Upper lobe of left lung (tissue), 6 donors: ENCODE results near the gene ITGB7. TPM values are rescaled to one million over a fixed set of nuclear protein-coding genes. Genes with fewer than 3 reads are reported as not detected.

ENCODE experiments used
- ATAC-seq, 2 donors: fragments of 200-7000 bp; cut with Tn5 transposase; one replicate each; pipeline ENCODE4 v1.9.1; 2022; ENCODE audit warnings: mild to moderate bottlenecking in 2 of 2, moderate library complexity in 2 of 2; ENCODE audit not compliant: low FRiP score in 2 of 2
- DNase-seq, 2 donors: peaks; one replicate each; pipeline ENCODE4 v3.0.0-alpha.2; 2019 to 2020
- H3K27ac ChIP-seq, 4 donors: fragments of 200-600 bp; sonication (generic); one replicate each; pipeline ENCODE4 v1.5.1; 2016 to 2019
- H3K27me3 ChIP-seq, 4 donors: fragments of 200-600 bp; sonication (generic); one replicate each; pipeline ENCODE4 v1.5.1; 2017 to 2019
- H3K36me3 ChIP-seq, 4 donors: fragments of 200-600 bp; sonication (generic); one replicate each; pipeline ENCODE4 v1.5.1; 2016 to 2019
- H3K4me1 ChIP-seq, 4 donors: fragments of 200-600 bp; sonication (generic); one replicate each; pipeline ENCODE4 v1.5.1; 2018 to 2019
- H3K4me3 ChIP-seq, 4 donors: fragments of 200-600 bp; sonication (generic); one replicate each; pipeline ENCODE4 v1.5.1; 2017 to 2019; ENCODE audit warnings: mild to moderate bottlenecking in 2 of 4, moderate library complexity in 1 of 4
- H3K9me3 ChIP-seq, 4 donors: fragments of 200-600 bp; sonication (generic); one replicate each; pipeline ENCODE4 v1.5.1; 2018 to 2019
- EP300 ChIP-seq, 4 donors: sonication (generic); formaldehyde crosslinking; IDR thresholded peaks; one replicate each; pipeline ENCODE4 v1.5.1; 2017; ENCODE audit warnings: antibody characterized with exemption in 4 of 4, control low read depth in 2 of 4
- POLR2A ChIP-seq, 4 donors: fragments of 450-650 bp; IDR thresholded peaks; one replicate each; pipeline ENCODE4 v1.5.1; 2016 to 2017; ENCODE audit warnings: antibody characterized with exemption in 4 of 4, mild to moderate bottlenecking in 2 of 4
- POLR2AphosphoS5 ChIP-seq, 2 donors: sonication (generic); formaldehyde crosslinking; IDR thresholded peaks; one replicate each; pipeline ENCODE4 v1.5.1; 2017; ENCODE audit warnings: antibody characterized with exemption in 2 of 2
- WGBS, 2 donors: methylation state at CpG; one replicate each; pipeline ENCODE4 v1.1.5; 2017 to 2018; 5-methylcytosine and 5-hydroxymethylcytosine counted together
- total RNA-seq, 6 donors: library from RNA; depleted of rRNA in 4 of 6; stranded (reverse); fragments of >200 nt in 4 of 6; gene quantifications; one replicate each; pipeline versions ENCODE4 v1.1.0 to v1.2.1, GENCODE V29; 2016 to 2021
- TF ChIP-seq, protein P1 (sequence below), 6 experiments: fragments of 450-650 bp in 4 of 6; fragments of 200-600 bp in 2 of 6; sonication (generic) in 2 of 6; IDR thresholded peaks; one replicate each; pipeline ENCODE4 v1.5.1; 2016 to 2019; ENCODE audit warnings: antibody characterized with exemption in 6 of 6
- donor health status: DM: no; HTN: no; CAD: no; lungs with moderate emphysema.
- donor health status: DM: no; HTN: yes; CAD: no; lungs with severe emphysema.

ITGB7 gene
- total RNA-seq, 6 donors from 2014 or later: 3.1 to 12.9 (median 4.7) TPM

DNA sequence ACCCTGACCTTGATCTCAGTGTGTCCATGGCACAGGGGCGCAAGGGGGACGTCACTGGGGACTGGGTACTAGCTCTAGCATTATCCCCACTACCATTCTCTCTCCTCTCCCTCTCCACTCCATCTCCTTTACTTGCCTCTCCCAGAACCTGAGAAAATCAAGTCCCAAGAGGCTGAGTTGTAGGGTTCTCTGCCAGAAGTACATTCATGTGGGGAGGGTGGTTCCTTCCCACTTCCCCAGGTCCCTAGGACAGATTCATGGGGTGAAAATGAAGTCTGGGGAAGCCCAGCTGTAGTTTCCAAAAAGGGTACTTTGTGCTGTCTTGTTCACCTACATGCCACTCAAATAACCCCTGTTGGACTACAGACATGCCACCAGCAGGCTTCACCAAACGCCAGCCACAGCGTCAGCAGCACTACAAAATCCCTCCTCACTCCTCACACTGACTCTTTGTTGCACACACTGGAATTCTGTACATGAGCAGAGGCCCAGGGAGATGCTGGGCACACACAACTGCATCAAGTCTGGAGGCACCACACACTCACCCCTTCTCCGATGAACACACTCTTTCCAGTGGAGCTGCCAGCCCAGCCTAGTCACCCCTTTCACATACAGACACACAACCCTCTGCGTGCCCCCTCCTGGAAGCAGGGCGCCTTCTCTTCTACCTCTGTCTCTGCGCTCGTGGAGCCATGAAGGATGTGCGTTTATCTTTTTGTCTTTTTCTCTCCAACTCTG lies 18.0 kb upstream of the ITGB7 start:
- Histone ChIP-seq H3K36me3 (peaks cover 0 to 6% (median 0%) of the 10 kb centered on the region in 4 donors), H3K9me3 (no peaks in the 10 kb centered on the region), H3K4me3 (no peak overlapping the region), H3K27ac (peak overlapping the region; percentile 11 to 100 (median 99)), H3K4me1 (peaks cover 41 to 64% (median 44%) of the 10 kb centered on the region in 4 donors), H3K27me3 (no peaks in the 10 kb centered on the region)
- no peak for ATAC-seq
- DNase-seq: no peak
- 80 to 82% methylated on average over 10 of the region's 10 CpGs for whole genome bisulfite sequencing, 2 donors
- TF ChIP-seq POLR2A (IDR thresholded peaks at IDR 0.05) (no peak), POLR2AphosphoS5 (IDR thresholded peaks at IDR 0.05) (no peak), EP300 (IDR thresholded peaks at IDR 0.05) (no peak)
- TF ChIP-seq, protein P1, sequence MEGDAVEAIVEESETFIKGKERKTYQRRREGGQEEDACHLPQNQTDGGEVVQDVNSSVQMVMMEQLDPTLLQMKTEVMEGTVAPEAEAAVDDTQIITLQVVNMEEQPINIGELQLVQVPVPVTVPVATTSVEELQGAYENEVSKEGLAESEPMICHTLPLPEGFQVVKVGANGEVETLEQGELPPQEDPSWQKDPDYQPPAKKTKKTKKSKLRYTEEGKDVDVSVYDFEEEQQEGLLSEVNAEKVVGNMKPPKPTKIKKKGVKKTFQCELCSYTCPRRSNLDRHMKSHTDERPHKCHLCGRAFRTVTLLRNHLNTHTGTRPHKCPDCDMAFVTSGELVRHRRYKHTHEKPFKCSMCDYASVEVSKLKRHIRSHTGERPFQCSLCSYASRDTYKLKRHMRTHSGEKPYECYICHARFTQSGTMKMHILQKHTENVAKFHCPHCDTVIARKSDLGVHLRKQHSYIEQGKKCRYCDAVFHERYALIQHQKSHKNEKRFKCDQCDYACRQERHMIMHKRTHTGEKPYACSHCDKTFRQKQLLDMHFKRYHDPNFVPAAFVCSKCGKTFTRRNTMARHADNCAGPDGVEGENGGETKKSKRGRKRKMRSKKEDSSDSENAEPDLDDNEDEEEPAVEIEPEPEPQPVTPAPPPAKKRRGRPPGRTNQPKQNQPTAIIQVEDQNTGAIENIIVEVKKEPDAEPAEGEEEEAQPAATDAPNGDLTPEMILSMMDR (IDR thresholded peaks at IDR 0.05): no peak

DNA sequence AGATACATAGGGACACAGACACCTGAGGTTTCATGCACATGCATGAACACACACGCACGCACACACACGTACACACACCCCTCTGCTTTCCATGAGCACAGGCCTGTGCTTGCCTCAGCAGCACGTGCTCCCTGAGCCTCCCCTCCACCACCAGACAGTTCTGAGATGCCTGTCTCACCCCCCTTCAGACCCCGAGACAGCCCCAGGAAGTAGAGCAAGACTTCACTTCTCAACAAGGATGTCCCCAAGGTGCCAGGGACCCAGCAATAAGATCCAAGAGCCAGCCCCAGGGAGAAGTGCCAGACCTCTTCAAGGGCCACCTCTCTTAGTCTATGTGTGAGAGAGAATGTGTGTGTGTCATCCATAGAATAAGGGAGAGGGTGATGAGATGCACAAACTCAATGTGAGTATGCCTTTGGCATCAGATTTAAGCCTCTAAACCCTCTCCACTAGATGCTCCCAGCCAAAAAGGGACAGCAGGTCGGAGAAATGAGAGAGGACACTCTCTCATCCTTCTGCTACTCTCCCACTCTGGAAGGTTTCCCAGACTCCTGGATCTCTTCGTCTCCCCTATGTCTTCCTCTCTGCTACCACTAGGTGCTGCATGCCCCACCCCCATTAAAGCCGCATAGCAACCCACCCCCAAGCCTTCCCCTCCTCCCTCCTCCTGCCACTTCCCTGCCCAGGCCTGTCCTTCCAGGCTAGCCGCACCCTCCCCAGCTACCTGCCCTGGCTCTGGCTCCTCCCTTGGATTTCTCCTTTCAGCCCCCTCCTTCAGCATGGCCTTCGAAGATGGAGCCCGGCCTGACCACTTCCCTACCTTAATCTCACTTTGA lies 17.2 kb upstream of the ITGB7 start:
- Histone ChIP-seq H3K27ac (peak overlapping the region; percentile 98 to 100 (median 99)), H3K4me1 (peaks cover 38 to 67% (median 43%) of the 10 kb centered on the region in 4 donors), H3K27me3 (no peaks in the 10 kb centered on the region), H3K36me3 (peaks cover 0 to 6% (median 0%) of the 10 kb centered on the region in 4 donors), H3K9me3 (no peaks in the 10 kb centered on the region), H3K4me3 (no peak overlapping the region)
- TF ChIP-seq EP300 (IDR thresholded peaks at IDR 0.05) (no peak), POLR2A (IDR thresholded peaks at IDR 0.05) (no peak), POLR2AphosphoS5 (IDR thresholded peaks at IDR 0.05) (no peak)
- TF ChIP-seq, protein P1 (IDR thresholded peaks at IDR 0.05): peak in 1 of 6 experiments; percentile 20
- DNase-seq: peak in 1 of 2 donors; percentile 44
- 43 to 54% methylated on average over 6 to 11 of the region's 11 CpGs for WGBS, 2 donors
- no peak for ATAC-seq

DNA sequence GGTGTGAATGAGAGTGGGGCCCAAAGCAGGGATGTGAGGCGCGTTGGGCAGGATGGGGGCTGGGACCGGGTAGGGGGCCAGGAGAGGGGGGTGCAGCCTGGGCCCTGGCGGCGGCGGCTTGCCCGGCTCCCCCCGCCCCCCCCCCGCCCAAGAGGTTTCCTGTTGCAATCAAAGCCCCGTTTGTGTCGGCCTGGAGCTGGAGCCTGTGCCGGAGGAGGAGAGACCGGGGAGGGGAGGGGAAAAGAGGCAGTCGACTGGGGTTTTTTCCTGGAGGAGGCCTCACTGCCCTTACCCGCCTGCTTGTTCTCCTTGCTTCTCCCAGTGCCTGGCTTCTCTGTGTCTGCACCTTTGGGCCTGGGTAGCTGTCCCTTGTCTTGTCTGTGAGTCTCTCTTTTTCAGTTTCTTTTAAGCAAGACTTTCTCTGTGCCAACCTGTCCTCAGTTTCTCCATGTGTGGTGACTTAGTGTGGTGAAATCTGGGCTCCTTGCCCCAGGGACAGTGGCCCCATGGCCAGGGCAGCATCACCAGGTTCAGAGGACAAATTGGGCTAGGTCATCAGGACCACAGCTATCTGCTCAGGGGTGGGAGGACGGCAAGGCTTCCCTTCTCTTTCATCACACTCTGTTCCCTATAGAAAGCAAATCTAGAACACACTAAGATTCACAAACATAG lies 16.5 kb upstream of the ITGB7 start:
- Histone ChIP-seq H3K27ac (peak overlapping the region; percentile 98 to 100 (median 99)), H3K36me3 (peaks cover 0 to 6% (median 0%) of the 10 kb centered on the region in 4 donors), H3K4me1 (peaks cover 45 to 74% (median 50%) of the 10 kb centered on the region in 4 donors), H3K9me3 (no peaks in the 10 kb centered on the region), H3K4me3 (no peak overlapping the region), H3K27me3 (no peaks in the 10 kb centered on the region)
- WGBS, 2 donors: 7 to 13% methylated on average over 5 to 16 of the region's 16 CpGs
- TF ChIP-seq EP300 (IDR thresholded peaks at IDR 0.05): no peak
- TF ChIP-seq POLR2A (IDR thresholded peaks at IDR 0.05): no peak
- TF ChIP-seq, protein P1 (IDR thresholded peaks at IDR 0.05): no peak
- no peak for TF ChIP-seq POLR2AphosphoS5 (IDR thresholded peaks at IDR 0.05)
- DNase-seq (peak; percentile 54 to 56), ATAC-seq (no peak)

DNA sequence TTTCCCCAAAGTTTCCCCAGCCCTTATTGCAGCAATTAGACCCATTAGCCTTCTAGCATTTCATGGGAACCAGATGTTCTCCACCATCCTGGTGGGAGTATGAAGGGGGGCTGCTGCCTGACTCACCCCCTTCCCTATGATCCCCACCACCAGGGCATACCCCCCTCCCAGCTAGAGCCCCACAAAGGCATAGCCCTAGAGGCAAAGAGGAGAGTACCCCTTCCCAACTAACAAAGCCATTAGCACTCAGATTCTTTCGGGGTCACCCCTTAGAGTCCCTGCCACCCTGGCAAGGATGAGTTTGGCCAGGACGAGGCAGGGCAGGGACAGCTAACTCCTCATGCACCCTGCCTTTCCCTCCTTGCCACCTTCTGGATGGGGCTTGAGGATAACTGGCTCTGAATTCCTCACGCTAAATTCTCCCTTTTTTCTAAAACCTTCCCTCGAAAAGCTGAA lies 15.8 kb upstream of the ITGB7 start:
- no peaks in the 10 kb centered on the region for H3K27me3 ChIP-seq
- WGBS, 2 donors: 40 to 45% methylated on average over 4 of the region's 4 CpGs
- H3K9me3 ChIP-seq: no peaks in the 10 kb centered on the region
- DNase-seq (no peak), ATAC-seq (no peak)
- no peak for TF ChIP-seq POLR2AphosphoS5 (IDR thresholded peaks at IDR 0.05)
- TF ChIP-seq, protein P1 (IDR thresholded peaks at IDR 0.05): no peak
- peaks cover 0 to 6% (median 0%) of the 10 kb centered on the region in 4 donors for H3K36me3 ChIP-seq
- peaks cover 52 to 81% (median 57%) of the 10 kb centered on the region in 4 donors for H3K4me1 ChIP-seq
- peak overlapping the region; percentile 98 to 100 (median 99) for H3K27ac ChIP-seq
- H3K4me3 ChIP-seq: no peak overlapping the region
